ENCODE data around the gene MLLT6.

MLLT6 gene

GRCh38 chr17:38674749-38675615 lies 30.1 kb upstream of the MLLT6 start, which contains the start of gene EPOP:
Gene EPOP, minus strand, starts transcription at chr17:38674957. Its CDS starts 462 bp downstream, at chr17:38674495.
- DNase-seq (ENCODE audit: low spot score) = peak; percentile 90

GRCh38 chr17:38676706-38677504 lies 28.2 kb upstream of the MLLT6 start:
- peak; percentile 91 for DNase-seq (ENCODE audit: low spot score)

- DNase-seq (ENCODE audit: low spot score) = no peak
Measured at GRCh38 chr17:38677819-38678218, 27.3 kb upstream of the MLLT6 start.

- no peak for DNase-seq (ENCODE audit: low spot score)
Measured at GRCh38 chr17:38681096-38681495, 24.0 kb upstream of the MLLT6 start.

GRCh38 chr17:38685491-38685890 lies 19.6 kb upstream of the MLLT6 start:
- no peak for DNase-seq (ENCODE audit: low spot score)

- DNase-seq (ENCODE audit: low spot score) = no peak
Measured at GRCh38 chr17:38687286-38687685, 17.8 kb upstream of the MLLT6 start.

GRCh38 chr17:38690386-38690785 lies 14.7 kb upstream of the MLLT6 start:
- no peak for DNase-seq (ENCODE audit: low spot score)

- no peak for DNase-seq (ENCODE audit: low spot score)
Measured at GRCh38 chr17:38691154-38691553, 13.9 kb upstream of the MLLT6 start.

GRCh38 chr17:38693700-38694329 lies 11.3 kb upstream of the MLLT6 start:
- peak; percentile 46 for DNase-seq (ENCODE audit: low spot score)

- no peak for DNase-seq (ENCODE audit: low spot score)
Measured at GRCh38 chr17:38697061-38697820, 7.8 kb upstream of the MLLT6 start.

GRCh38 chr17:38698760-38699159 lies 6.3 kb upstream of the MLLT6 start:
- DNase-seq (ENCODE audit: low spot score) = no peak

GRCh38 chr17:38701504-38702165 lies 3.4 kb upstream of the MLLT6 start:
- no peak for DNase-seq (ENCODE audit: low spot score)

GRCh38 chr17:38702166-38702915 lies 2.7 kb upstream of the MLLT6 start:
- peak; percentile 91 for DNase-seq (ENCODE audit: low spot score)

GRCh38 chr17:38702916-38703741 lies 1.9 kb upstream of the MLLT6 start:
- peak; percentile 24 for DNase-seq (ENCODE audit: low spot score)

- DNase-seq (ENCODE audit: low spot score) = peak; percentile 46
Measured at GRCh38 chr17:38703742-38704605, 1.1 kb upstream of the MLLT6 start.

GRCh38 chr17:38705523-38705802 lies 390 bp downstream of the MLLT6 start:
- peak; percentile 60 for DNase-seq (ENCODE audit: low spot score)

GRCh38 chr17:38705803-38706504 lies 881 bp downstream of the MLLT6 start:
- peak; percentile 76 for DNase-seq (ENCODE audit: low spot score)

Data from hepatic stellate cell (primary cell).